NT2/D1 (cell line): ENCODE results near the gene SLC35F3.

Experiments used
- DNase-seq: peaks from one replicate; pipeline ENCODE4 v3.0.0-alpha.2; 2011; ENCODE audit warnings: low read depth, low spot score
- H3K27me3 ChIP-seq: 2 replicates; pipeline ENCODE4 v1.6.0; 2011; ENCODE audit warnings: mild to moderate bottlenecking; ENCODE audit not compliant: insufficient read length, insufficient read depth
- H3K36me3 ChIP-seq: 2 replicates; pipeline ENCODE4 v1.6.1; 2011; ENCODE audit warnings: mild to moderate bottlenecking, low read length, mixed read lengths; ENCODE audit not compliant: insufficient read depth, insufficient read length
- H3K4me1 ChIP-seq: 2 replicates; pipeline ENCODE4 v1.5.1; 2011; ENCODE audit not compliant: insufficient read depth, insufficient read length
- H3K4me3 ChIP-seq: 2 replicates; pipeline ENCODE4 v1.5.1; 2011; ENCODE audit warnings: low read depth; ENCODE audit not compliant: insufficient read length
- H3K9ac ChIP-seq: 2 replicates; pipeline ENCODE4 v1.6.0; 2011; ENCODE audit warnings: low read depth; ENCODE audit not compliant: insufficient read length
- H3K9me3 ChIP-seq: 2 replicates; pipeline ENCODE4 v1.5.1; 2011; ENCODE audit warnings: mild to moderate bottlenecking, low read length; ENCODE audit not compliant: insufficient read depth
- SUZ12 ChIP-seq: IDR thresholded peaks from 2 replicates; pipeline ENCODE4 v1.6.1; 2011; ENCODE audit not compliant: insufficient read length, insufficient read depth; ENCODE audit errors: extremely low read depth
- YY1 ChIP-seq: IDR thresholded peaks from 2 replicates; pipeline ENCODE4 v1.6.1; 2011; ENCODE audit not compliant: insufficient read length, insufficient read depth
- ZNF274 ChIP-seq: IDR thresholded peaks from 2 replicates; pipeline ENCODE4 v1.6.1; 2011; ENCODE audit warnings: mild to moderate bottlenecking, low read depth, low read length

SLC35F3 gene

DNA sequence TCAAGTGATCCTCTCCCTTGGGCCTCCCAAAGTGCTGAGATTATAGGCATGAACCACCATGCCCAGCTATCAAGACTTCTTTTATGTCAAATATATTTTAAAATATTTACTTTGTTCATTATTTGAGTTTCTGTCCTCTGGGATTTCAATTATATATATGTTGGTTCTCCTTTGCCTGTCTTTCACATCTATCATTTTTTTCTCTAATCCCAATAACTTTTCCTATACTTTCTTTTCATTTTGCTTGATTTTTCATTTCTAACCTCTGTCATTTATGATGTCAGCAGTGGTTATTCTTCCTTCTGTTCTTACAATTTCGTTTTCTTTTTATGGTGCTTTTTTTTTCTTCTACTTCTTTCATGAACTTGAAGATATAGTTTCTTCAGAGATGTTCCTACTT, 47.3 kb downstream of the SLC35F3 start:
- no peaks in the 10 kb centered on the region for H3K4me1 ChIP-seq
- H3K27me3 ChIP-seq: no peaks in the 10 kb centered on the region
- H3K36me3 ChIP-seq: no peaks in the 10 kb centered on the region
- H3K4me3 ChIP-seq: no peak overlapping the region
- no peak for DNase-seq
- no peak overlapping the region for H3K9ac ChIP-seq
- no peak for TF ChIP-seq ZNF274
- TF ChIP-seq SUZ12: no peak
- H3K9me3 ChIP-seq: 0 out of 2 replicates have a peak, but pooled peaks cover 6% of the 10 kb centered on the region

- Histone ChIP-seq H3K36me3 (no peaks in the 10 kb centered on the region), H3K4me3 (no peak overlapping the region), H3K4me1 (no peaks in the 10 kb centered on the region), H3K9ac (no peak overlapping the region), H3K9me3 (peaks cover 8% of the 10 kb centered on the region; the same call in 1 of the 2 replicates), H3K27me3 (no peaks in the 10 kb centered on the region)
- TF ChIP-seq SUZ12 (no peak), ZNF274 (no peak), YY1 (no peak)
- DNase-seq: no peak
These were observed 53.2 kb downstream of the SLC35F3 start for GRCh38 chr1:233957691-233958090.

DNA sequence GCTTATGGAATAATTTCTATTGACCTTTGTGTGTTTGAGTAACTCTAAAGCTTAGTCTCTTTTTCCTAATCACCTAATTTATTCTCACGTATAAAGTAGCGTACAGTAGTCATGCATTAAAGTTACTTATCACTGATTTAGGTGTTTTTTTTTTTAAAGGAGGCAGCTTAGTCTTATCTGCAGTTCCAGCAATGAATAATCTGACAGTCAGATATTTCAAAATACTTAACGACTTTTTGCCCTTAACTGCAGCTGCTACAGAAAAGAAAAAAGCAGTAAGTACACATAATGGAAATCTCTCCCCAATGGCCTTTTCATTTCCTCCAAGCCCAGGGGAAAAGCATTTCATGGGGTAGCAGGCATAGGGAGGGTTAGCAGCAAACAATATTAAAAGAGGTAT, 54.6 kb downstream of the SLC35F3 start:
- Histone ChIP-seq H3K4me3 (no peak overlapping the region), H3K9me3 (peaks cover 8% of the 10 kb centered on the region; the same call in 1 of the 2 replicates), H3K36me3 (no peaks in the 10 kb centered on the region), H3K9ac (no peak overlapping the region), H3K4me1 (no peaks in the 10 kb centered on the region), H3K27me3 (no peaks in the 10 kb centered on the region)
- no peak for DNase-seq
- TF ChIP-seq ZNF274 (no peak), YY1 (no peak), SUZ12 (no peak)

- Histone ChIP-seq H3K9ac (no peak overlapping the region), H3K9me3 (peaks cover 8% of the 10 kb centered on the region; the same call in 1 of the 2 replicates), H3K4me3 (no peak overlapping the region), H3K36me3 (no peaks in the 10 kb centered on the region), H3K4me1 (no peaks in the 10 kb centered on the region), H3K27me3 (no peaks in the 10 kb centered on the region)
- no peak for TF ChIP-seq YY1
- TF ChIP-seq SUZ12: no peak
- TF ChIP-seq ZNF274: no peak
- no peak for DNase-seq
These were observed 55.5 kb downstream of the SLC35F3 start for GRCh38 chr1:233959971-233960370.

- Histone ChIP-seq H3K36me3 (no peaks in the 10 kb centered on the region), H3K9ac (no peak overlapping the region), H3K27me3 (no peaks in the 10 kb centered on the region), H3K9me3 (peaks cover 10% of the 10 kb centered on the region; the same call in 1 of the 2 replicates), H3K4me1 (no peaks in the 10 kb centered on the region), H3K4me3 (no peak overlapping the region)
- TF ChIP-seq YY1 (no peak), ZNF274 (no peak), SUZ12 (no peak)
- DNase-seq: no peak
These were observed 55.9 kb downstream of the SLC35F3 start for GRCh38 chr1:233960386-233960785.

- Histone ChIP-seq H3K36me3 (no peaks in the 10 kb centered on the region), H3K27me3 (no peaks in the 10 kb centered on the region), H3K4me1 (no peaks in the 10 kb centered on the region), H3K4me3 (no peak overlapping the region), H3K9me3 (peaks cover 12% of the 10 kb centered on the region; the same call in 1 of the 2 replicates), H3K9ac (no peak overlapping the region)
- no peak for DNase-seq
- no peak for TF ChIP-seq ZNF274
- TF ChIP-seq SUZ12: no peak
These were observed 58.4 kb downstream of the SLC35F3 start for GRCh38 chr1:233962878-233963277.

DNA sequence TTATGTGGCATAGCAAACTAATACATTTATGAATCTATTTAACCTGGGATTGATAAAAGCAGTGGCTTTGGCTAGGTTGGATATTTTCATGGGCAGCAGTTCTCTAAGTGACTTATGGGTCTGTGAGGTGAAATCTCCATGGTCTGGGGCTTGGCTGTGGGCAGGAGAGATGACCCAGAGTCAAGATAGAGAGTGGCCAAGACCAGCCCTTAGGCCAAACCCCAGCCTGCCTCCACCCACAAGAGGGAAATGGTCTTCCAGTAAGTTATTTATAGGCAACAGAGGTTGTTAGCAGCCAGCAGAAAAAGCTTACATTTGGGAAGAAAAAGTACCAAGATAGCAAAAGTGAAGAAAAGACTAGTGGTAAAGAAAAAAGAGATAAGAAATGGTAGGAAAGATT, 61.4 kb downstream of the SLC35F3 start:
- H3K4me3 ChIP-seq: no peak overlapping the region
- DNase-seq: no peak
- H3K9me3 ChIP-seq: peaks cover 9% of the 10 kb centered on the region; the same call in 1 of the 2 replicates
- TF ChIP-seq SUZ12 (no peak), ZNF274 (no peak), YY1 (no peak)
- no peaks in the 10 kb centered on the region for H3K27me3 ChIP-seq
- H3K9ac ChIP-seq: no peak overlapping the region
- no peaks in the 10 kb centered on the region for H3K36me3 ChIP-seq
- H3K4me1 ChIP-seq: no peaks in the 10 kb centered on the region

DNA sequence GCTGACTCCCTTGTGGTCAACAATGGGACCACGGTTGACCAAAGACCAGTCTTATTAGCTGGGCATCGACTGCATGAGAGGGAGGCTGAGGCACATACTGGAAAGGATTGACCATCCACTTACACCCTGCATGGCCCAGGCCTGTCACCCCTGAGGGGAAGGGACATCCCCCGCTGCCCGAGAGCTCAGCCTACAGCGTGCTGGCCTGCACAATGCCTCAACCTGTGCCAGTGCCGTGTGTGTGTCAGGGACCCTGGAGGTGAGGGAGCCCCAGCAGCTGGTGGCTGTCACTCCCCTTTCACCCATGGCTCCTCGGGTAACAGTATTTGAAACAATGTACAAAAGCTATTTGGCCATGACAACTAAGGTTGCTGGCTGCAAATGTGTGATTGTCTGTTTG, 67.3 kb downstream of the SLC35F3 start:
- no peaks in the 10 kb centered on the region for H3K9me3 ChIP-seq
- DNase-seq: no peak
- no peaks in the 10 kb centered on the region for H3K27me3 ChIP-seq
- no peak overlapping the region for H3K4me3 ChIP-seq
- H3K9ac ChIP-seq: no peak overlapping the region
- no peak for TF ChIP-seq YY1
- TF ChIP-seq SUZ12: no peak
- no peak for TF ChIP-seq ZNF274
- H3K36me3 ChIP-seq: no peaks in the 10 kb centered on the region
- no peaks in the 10 kb centered on the region for H3K4me1 ChIP-seq
